Activated CD4-positive, alpha-beta T cell treated with anti-CD3 and anti-CD28 coated beads, Interleukin-2, amount 50 U/mL, for 48 hours (primary cell): Measurements from ENCODE around the gene PCSK2.

Source experiments
- DNase-seq, 2 experiments: peaks; one replicate each; pipeline ENCODE4 v3.0.0-alpha.2; 2020

PCSK2 gene

GRCh38 chr20:17490501-17490900 is 263.7 kb downstream of the PCSK2 start:
- DNase-seq: no peak

GRCh38 chr20:17491041-17491440 is 264.2 kb downstream of the PCSK2 start:
- no peak for DNase-seq

- DNase-seq: no peak
Measured at GRCh38 chr20:17491488-17491887, 264.6 kb downstream of the PCSK2 start.

- DNase-seq: no peak
Measured at GRCh38 chr20:17493173-17493572, 266.3 kb downstream of the PCSK2 start.

- no peak for DNase-seq
Measured at GRCh38 chr20:17494201-17494600, 267.4 kb downstream of the PCSK2 start.

- DNase-seq: no peak
Measured at GRCh38 chr20:17495826-17496225, 269.0 kb downstream of the PCSK2 start.

GRCh38 chr20:17497821-17498580 is 271.2 kb downstream of the PCSK2 start:
- DNase-seq: no peak

GRCh38 chr20:17498641-17499040 is 271.8 kb downstream of the PCSK2 start:
- DNase-seq: no peak

GRCh38 chr20:17499041-17499440 is 272.2 kb downstream of the PCSK2 start:
- no peak for DNase-seq

- no peak for DNase-seq
Measured at GRCh38 chr20:17500271-17500670, 273.4 kb downstream of the PCSK2 start.

GRCh38 chr20:17500826-17501225 is 274.0 kb downstream of the PCSK2 start:
- DNase-seq: no peak

GRCh38 chr20:17501701-17502100 is 274.9 kb downstream of the PCSK2 start:
- DNase-seq: no peak

GRCh38 chr20:17502105-17502504 is 275.3 kb downstream of the PCSK2 start:
- DNase-seq: no peak

- no peak for DNase-seq
Measured at GRCh38 chr20:17503301-17504065, 276.6 kb downstream of the PCSK2 start.

- DNase-seq: peak in 1 of 2 experiments; percentile 10
Measured at GRCh38 chr20:17504066-17504897, 277.4 kb downstream of the PCSK2 start.

- DNase-seq: peak; percentile 53 to 54
Measured at GRCh38 chr20:17504898-17505635, 278.2 kb downstream of the PCSK2 start.

- peak; percentile 54 to 63 for DNase-seq
Measured at GRCh38 chr20:17505636-17506517, 279.0 kb downstream of the PCSK2 start.

GRCh38 chr20:17507032-17507431 is 280.2 kb downstream of the PCSK2 start:
- peak in 1 of 2 experiments; percentile 6 for DNase-seq

- no peak for DNase-seq
Measured at GRCh38 chr20:17507531-17507930, 280.7 kb downstream of the PCSK2 start.

GRCh38 chr20:17508756-17509155 is 281.9 kb downstream of the PCSK2 start:
- DNase-seq: no peak

GRCh38 chr20:17510548-17510947 is 283.7 kb downstream of the PCSK2 start:
- no peak for DNase-seq

- peak in 1 of 2 experiments; percentile 21 for DNase-seq
Measured at GRCh38 chr20:17511401-17511800, 284.6 kb downstream of the PCSK2 start.
